Panc1 (cell line): ENCODE results near the gene MFSD2A. TPM values are rescaled to one million over a fixed set of nuclear protein-coding genes. Genes with fewer than 3 reads are reported as not detected.

Source experiments
- ATAC-seq: fragments of 200-7000 bp; cut with Tn5 transposase; 2 replicates; pipeline ENCODE4 v1.9.1; 2020; ENCODE audit warnings: mild to moderate bottlenecking, moderate library complexity
- BruUV-seq: library from RNA; stranded (reverse); fragments of 400-500 nt; replicated peaks from 2 replicates; lab custom pipeline; 2021; lab: Mats Ljungman, UMichigan
- CTCF ChIA-PET: fragments of 300-600 bp; sonication (Branson Sonifier 250); formaldehyde crosslinking; loops from one replicate; lab custom pipeline; 2022; ENCODE audit warnings: antibody characterized with exemption; lab: Charles Lee
- POLR2A ChIA-PET: fragments of 300-600 bp; sonication (Branson Sonifier 250); formaldehyde crosslinking; loops from one replicate; lab custom pipeline; 2022; ENCODE audit warnings: antibody characterized with exemption; lab: Charles Lee
- DNase-seq: peaks from one replicate; pipeline ENCODE4 v3.0.0-alpha.2; 2010; ENCODE audit warnings: low read depth, low spot score
- H3K27ac ChIP-seq: 2 replicates; pipeline ENCODE4 v1.5.1; 2011; ENCODE audit warnings: mild to moderate bottlenecking, low read length, inconsistent platforms
- H3K27me3 ChIP-seq: fragments of 200-500 bp; sonication (Bioruptor generic); 2 replicates; pipeline ENCODE4 v1.6.0; 2014; ENCODE audit warnings: low read length, inconsistent platforms; ENCODE audit not compliant: control insufficient read depth, insufficient read depth
- H3K36me3 ChIP-seq: fragments of 200-500 bp; sonication (Bioruptor generic); 2 replicates; pipeline ENCODE4 v1.5.1; 2014; ENCODE audit warnings: inconsistent platforms, mild to moderate bottlenecking, low read length, moderate library complexity; ENCODE audit not compliant: control insufficient read depth, insufficient read depth
- H3K4me1 ChIP-seq: 2 replicates; pipeline ENCODE4 v1.5.1; 2011; ENCODE audit warnings: inconsistent platforms, mild to moderate bottlenecking, low read length, moderate library complexity; ENCODE audit not compliant: control insufficient read depth, insufficient read depth
- H3K4me3 ChIP-seq, 2 experiments: 2 replicates each; pipeline ENCODE4 v1.5.1; 2011 to 2012; ENCODE audit warnings: low read depth in 2 of 2, low read length in 2 of 2, mild to moderate bottlenecking in 2 of 2, inconsistent platforms in 1 of 2, moderate library complexity in 1 of 2
- H3K9me3 ChIP-seq: fragments of 200-500 bp; sonication (Bioruptor generic); 2 replicates; pipeline ENCODE4 v1.5.1; 2014; ENCODE audit warnings: low read depth, mild to moderate bottlenecking, inconsistent platforms, low read length, moderate library complexity; ENCODE audit not compliant: control insufficient read depth, insufficient read depth
- POLR2AphosphoS5 ChIP-seq: IDR thresholded peaks from 2 replicates; pipeline ENCODE4 v1.6.1; 2012; ENCODE audit warnings: mild to moderate bottlenecking, low read depth, low read length, moderate library complexity
- SIN3A ChIP-seq: IDR thresholded peaks from 2 replicates; pipeline ENCODE4 v1.6.1; 2012; ENCODE audit warnings: low read depth, mild to moderate bottlenecking, low read length, moderate library complexity, borderline replicate concordance; ENCODE audit not compliant: insufficient read depth
- TCF7L2 ChIP-seq: IDR thresholded peaks from 2 replicates; pipeline ENCODE4 v1.6.1; 2011; ENCODE audit warnings: mild to moderate bottlenecking, low read depth, low read length, inconsistent platforms
- in situ Hi-C: cut with HindIII; loops from 2 replicates; pipeline ENCODE4 v1.10.0; 2016; ENCODE audit warnings: low sequenced_read_pairs, low pct_unique_long_range_greater_than_20kb
- intact Hi-C: fragments of 100-400 bp; cut with micrococcal nuclease; formaldehyde crosslinking; loops from one replicate; pipeline ENCODE4 v1.10.0; 2022; ENCODE audit not compliant: unreplicated experiment
- total RNA-seq: library from RNA; stranded (reverse); gene quantifications from one replicate; pipeline ENCODE4 v1.2.1, GENCODE V29; 2021; ENCODE audit not compliant: unreplicated experiment
- TF ChIP-seq, protein P1 (sequence below), 2 experiments: IDR thresholded peaks; 2 replicates each; pipeline ENCODE4 v1.6.1; 2011 to 2012; ENCODE audit warnings: low read depth in 2 of 2, control low read depth in 1 of 2, low read length in 1 of 2, mild to moderate bottlenecking in 1 of 2, moderate library complexity in 1 of 2; ENCODE audit not compliant: insufficient read depth in 1 of 2
- TF ChIP-seq, protein P2 (sequence below): fragments of 450-650 bp; IDR thresholded peaks from 2 replicates; pipeline ENCODE4 v1.5.1; 2017; ENCODE audit warnings: mild to moderate bottlenecking

MFSD2A gene
- total RNA-seq, 1 experiment from 2014 or later: 1.2 TPM

DNA sequence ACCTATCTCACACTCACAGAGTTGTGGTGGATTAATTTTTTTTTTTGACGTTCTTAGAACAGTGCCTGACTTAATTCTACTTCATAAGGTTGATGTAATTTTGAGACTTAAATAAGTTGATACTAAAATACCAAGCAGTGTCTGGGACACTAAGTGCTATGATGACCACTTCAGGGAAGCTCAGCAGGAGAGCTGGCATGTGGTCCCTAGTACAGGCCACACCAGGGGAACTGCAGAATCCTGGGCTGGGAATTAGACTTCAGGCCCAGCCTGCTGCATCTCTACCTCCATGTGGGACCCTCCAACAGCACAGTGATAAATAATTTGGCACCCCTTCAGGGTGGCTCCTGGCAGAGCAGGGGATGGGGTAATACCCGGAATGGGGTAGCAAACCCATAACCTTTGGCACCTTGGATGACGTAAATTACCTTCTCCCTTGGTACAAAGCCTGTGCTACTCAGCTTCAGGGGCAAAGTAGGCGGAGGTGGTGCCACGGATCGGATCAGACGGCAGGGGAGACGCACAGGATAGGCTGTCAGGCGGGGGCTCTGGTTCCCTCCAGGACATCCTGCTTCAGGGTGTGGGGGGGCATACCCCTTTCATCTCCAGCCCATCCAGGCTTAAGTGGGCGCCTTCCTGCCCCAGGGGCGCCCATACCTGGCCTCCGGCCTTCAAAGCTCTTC is 4.8 kb downstream of the MFSD2A start:
- TF ChIP-seq POLR2AphosphoS5: no peak
- TF ChIP-seq TCF7L2: no peak
- no peak for TF ChIP-seq SIN3A
- TF ChIP-seq, protein P1, sequence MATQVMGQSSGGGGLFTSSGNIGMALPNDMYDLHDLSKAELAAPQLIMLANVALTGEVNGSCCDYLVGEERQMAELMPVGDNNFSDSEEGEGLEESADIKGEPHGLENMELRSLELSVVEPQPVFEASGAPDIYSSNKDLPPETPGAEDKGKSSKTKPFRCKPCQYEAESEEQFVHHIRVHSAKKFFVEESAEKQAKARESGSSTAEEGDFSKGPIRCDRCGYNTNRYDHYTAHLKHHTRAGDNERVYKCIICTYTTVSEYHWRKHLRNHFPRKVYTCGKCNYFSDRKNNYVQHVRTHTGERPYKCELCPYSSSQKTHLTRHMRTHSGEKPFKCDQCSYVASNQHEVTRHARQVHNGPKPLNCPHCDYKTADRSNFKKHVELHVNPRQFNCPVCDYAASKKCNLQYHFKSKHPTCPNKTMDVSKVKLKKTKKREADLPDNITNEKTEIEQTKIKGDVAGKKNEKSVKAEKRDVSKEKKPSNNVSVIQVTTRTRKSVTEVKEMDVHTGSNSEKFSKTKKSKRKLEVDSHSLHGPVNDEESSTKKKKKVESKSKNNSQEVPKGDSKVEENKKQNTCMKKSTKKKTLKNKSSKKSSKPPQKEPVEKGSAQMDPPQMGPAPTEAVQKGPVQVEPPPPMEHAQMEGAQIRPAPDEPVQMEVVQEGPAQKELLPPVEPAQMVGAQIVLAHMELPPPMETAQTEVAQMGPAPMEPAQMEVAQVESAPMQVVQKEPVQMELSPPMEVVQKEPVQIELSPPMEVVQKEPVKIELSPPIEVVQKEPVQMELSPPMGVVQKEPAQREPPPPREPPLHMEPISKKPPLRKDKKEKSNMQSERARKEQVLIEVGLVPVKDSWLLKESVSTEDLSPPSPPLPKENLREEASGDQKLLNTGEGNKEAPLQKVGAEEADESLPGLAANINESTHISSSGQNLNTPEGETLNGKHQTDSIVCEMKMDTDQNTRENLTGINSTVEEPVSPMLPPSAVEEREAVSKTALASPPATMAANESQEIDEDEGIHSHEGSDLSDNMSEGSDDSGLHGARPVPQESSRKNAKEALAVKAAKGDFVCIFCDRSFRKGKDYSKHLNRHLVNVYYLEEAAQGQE (IDR thresholded peaks at IDR 0.05; ENCODE audit: insufficient read depth in 1 of 2, low read depth in 2 of 2, low read length in 1 of 2): no peak
- TF ChIP-seq, protein P2, sequence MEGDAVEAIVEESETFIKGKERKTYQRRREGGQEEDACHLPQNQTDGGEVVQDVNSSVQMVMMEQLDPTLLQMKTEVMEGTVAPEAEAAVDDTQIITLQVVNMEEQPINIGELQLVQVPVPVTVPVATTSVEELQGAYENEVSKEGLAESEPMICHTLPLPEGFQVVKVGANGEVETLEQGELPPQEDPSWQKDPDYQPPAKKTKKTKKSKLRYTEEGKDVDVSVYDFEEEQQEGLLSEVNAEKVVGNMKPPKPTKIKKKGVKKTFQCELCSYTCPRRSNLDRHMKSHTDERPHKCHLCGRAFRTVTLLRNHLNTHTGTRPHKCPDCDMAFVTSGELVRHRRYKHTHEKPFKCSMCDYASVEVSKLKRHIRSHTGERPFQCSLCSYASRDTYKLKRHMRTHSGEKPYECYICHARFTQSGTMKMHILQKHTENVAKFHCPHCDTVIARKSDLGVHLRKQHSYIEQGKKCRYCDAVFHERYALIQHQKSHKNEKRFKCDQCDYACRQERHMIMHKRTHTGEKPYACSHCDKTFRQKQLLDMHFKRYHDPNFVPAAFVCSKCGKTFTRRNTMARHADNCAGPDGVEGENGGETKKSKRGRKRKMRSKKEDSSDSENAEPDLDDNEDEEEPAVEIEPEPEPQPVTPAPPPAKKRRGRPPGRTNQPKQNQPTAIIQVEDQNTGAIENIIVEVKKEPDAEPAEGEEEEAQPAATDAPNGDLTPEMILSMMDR: no peak
- Histone ChIP-seq H3K36me3 (no peaks in the 10 kb centered on the region), H3K9me3 (no peaks in the 10 kb centered on the region), H3K4me3 (no peak overlapping the region), H3K27me3 (no peaks in the 10 kb centered on the region), H3K27ac (no peak overlapping the region), H3K4me1 (peaks cover 4% of the 10 kb centered on the region)
- ChIA-PET CTCF (no interaction called here), POLR2A (no interaction called here)
- intact Hi-C loops: no loop called here
- no TSS peak for BruUV-seq
- no peak for DNase-seq
- no peak for ATAC-seq
- in situ Hi-C loops: no loop called here

GRCh38 chr1:39960431-39960958 is 5.5 kb downstream of the MFSD2A start:
- intact Hi-C loops: no loop called here
- ChIA-PET POLR2A (interaction anchor here (0.6 kb wide), 1 partner anchor 12 kb away, joined by 4 read pairs; no protein-coding TSS in a partner anchor), CTCF (interaction anchor here (0.6 kb wide), 1 partner anchor 72 kb away, joined by 3 read pairs; no protein-coding TSS in a partner anchor)
- in situ Hi-C loops: no loop called here
- Histone ChIP-seq H3K4me1 (peaks cover 4% of the 10 kb centered on the region), H3K27ac (no peak overlapping the region), H3K4me3 (no peak overlapping the region), H3K36me3 (no peaks in the 10 kb centered on the region), H3K9me3 (no peaks in the 10 kb centered on the region), H3K27me3 (no peaks in the 10 kb centered on the region)
- ATAC-seq (no peak), DNase-seq (no peak)
- BruUV-seq: no TSS peak
- TF ChIP-seq TCF7L2: no peak
- TF ChIP-seq, protein P1 (IDR thresholded peaks at IDR 0.05; ENCODE audit: insufficient read depth in 1 of 2, low read depth in 2 of 2, low read length in 1 of 2): no peak
- TF ChIP-seq POLR2AphosphoS5: no peak
- TF ChIP-seq SIN3A: no peak
- TF ChIP-seq, protein P2: no peak
